Activated CD8-positive, alpha-beta memory T cell treated with anti-CD3 and anti-CD28 coated beads, Interleukin-2, amount 50 U/mL, for 4 hours (primary cell): ENCODE data around the gene AP2B1.
A peak's percentile ranks its signal among the peaks of the same experiment; 100 is the strongest.
"Not testable (repeated sequence)": the region's sequence is repeated elsewhere in the genome, so short reads cannot be mapped to it uniquely, and the experiment has no call there.

Source experiments
- DNase-seq: peaks from one replicate; pipeline ENCODE4 v3.0.0-alpha.2; 2020

Gene AP2B1

GRCh38 chr17:35578197-35578928, 8.8 kb upstream of the AP2B1 start, which contains the start of gene PEX12:
PEX12 (minus strand) TSS chr17:35578571; CDS start chr17:35578021, 550 bp downstream.
- peak; percentile 81 for DNase-seq

GRCh38 chr17:35578929-35579432, 8.1 kb upstream of the AP2B1 start:
- no peak for DNase-seq

GRCh38 chr17:35584061-35584460, 3.1 kb upstream of the AP2B1 start:
- no peak for DNase-seq

DNA sequence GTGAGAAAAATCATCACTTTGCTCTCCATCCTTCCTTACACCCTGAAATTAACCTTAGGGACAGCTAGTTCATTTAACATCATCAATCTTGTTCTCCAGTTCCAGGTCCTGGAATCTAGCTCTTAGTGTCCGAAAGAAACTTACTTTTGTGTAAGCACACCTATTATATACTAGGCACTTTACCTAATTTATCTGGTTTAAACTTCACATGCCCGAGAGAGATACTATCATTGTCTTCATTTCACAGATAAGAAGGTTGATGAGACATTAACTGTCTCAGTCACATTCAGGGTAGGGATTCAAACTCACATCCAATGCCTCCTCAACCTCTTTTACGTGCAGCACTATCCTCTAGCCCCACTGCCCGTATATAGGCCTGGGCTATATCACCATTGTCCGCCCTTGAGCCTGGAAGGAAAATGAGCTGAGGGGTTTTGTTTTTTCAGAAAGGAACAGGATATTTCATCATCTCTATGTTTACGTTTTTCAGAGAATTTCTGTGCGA, 501 bp upstream of the AP2B1 start:
- no peak for DNase-seq

DNA sequence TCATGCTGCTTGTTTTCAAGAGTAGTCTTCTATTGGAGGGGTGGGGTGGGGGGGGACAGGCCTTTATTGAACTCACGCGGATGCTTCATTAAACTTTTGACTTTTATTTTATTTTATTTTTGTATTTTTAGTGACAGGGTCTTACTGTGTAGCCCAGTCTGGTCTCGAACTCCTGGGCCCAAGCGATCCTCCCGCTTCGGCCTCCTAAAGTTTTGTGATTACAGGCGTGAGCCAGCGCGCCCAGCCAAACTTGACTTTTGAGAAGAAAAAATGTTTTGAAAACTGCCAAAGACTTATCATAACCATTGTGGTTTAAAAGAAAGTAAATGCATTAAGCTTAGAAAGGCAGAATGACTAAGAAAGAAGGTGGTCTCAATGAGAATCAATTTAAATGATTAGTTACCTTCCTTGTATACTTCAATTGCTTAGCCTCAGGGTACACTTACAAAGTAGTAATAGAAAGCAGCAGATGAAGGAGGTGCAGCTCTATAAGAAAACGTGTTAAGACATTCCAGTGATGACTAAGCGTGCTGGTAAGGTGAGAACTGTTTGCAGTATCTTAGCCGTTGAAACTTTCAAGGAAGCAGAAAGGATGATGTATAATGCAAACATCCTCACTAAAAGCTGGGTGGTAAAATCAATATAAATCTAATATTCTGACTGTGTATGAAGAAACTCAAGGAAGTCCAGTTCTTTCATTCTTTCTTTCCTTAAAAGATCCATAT, 1.2 kb downstream of the AP2B1 start:
- DNase-seq = no peak

DNA sequence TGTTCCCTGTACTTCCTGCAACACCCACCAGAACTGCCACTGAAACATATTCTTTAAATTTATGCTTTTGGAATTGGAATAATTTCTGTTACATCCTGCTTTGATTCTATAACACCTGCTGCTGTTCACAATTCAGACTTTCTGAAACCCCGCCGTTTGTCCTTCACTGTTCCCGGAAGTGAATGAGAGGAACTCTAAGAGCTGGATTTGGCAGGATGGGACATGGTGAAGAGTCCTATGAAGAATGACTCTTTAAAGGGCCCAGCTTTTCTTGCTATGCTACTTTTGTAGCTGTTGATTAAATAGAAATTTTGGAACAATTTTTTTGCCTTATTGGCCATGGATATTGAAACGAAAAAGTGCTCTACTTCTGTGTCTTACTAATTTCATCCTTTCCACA, 8.9 kb downstream of the AP2B1 start:
- no peak for DNase-seq

DNA sequence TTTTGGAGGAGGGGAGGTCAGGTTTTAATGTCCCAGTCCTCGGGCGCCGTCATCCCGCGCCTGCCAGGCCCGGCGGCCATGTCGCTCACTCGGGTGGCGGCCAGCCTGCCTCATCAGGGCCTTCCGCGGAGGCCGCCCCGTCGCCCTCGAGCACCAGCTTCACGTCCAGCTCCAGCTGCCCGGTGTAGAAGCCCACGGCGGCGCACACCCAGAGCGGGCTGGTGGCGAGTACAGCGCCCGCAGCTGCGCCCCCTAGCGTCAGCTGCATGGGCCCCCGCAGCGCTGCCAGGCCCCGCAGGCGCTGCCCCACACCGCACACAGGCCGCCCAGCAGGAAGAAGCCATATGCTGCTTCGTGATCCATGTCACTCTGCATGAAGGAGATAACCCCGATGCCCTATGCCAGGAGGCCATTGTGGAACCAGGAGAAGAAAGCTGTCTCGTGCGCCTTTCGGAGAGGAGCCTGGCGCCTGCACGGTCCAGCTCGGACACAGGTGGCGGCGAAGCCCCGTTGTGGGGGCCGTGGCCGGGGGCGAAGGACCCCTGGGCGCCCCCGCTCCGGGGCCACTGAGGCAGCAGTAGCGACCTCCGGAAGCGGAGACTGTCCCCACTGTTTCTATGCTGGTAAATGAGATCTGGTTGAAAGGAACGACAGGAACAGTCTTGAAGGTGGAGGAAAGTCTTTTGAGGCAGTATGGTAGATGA, 9.6 kb downstream of the AP2B1 start:
- DNase-seq = no peak

DNA sequence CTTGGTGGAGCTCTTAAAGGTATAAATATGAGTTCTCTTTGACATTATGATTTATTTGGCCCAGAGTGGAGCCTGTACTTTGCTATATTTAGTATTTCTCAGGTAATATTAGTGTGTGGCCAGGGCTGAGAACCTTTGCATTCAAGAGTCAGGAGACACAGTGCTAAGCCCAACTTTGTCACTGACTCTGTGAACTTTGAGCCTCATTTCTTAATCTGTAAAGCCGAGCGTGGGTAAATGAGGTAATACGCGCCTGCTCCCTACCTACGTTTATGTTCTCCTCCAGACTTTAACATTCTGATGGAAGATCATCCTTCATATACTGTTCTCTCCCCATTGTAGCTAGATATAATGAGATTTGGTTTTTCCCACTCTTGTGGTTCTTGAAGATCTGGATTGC, 10.5 kb downstream of the AP2B1 start:
- no peak for DNase-seq

DNA sequence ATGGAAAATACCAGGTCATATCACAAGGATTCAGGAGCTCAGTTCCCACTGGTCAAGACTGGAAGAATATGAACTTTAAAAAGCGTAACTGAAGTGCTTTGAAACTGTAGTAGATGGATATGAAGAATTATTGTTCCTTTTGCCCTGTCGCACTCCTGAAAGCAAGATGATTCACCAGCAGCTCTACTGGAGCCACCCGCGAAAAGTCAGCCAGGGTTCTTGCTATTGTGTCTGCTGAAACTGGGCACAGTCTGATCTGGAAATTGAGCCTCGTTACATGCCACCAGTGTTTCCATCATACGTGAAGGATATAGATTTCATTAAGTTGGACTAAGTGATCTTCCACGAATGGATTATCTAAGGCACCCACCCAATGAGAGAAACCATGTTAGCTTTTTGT, 16.6 kb downstream of the AP2B1 start:
- DNase-seq = no peak

GRCh38 chr17:35605678-35606077, 18.6 kb downstream of the AP2B1 start:
- no peak for DNase-seq

GRCh38 chr17:35607239-35607847, 20.2 kb downstream of the AP2B1 start:
- DNase-seq = no peak

DNA sequence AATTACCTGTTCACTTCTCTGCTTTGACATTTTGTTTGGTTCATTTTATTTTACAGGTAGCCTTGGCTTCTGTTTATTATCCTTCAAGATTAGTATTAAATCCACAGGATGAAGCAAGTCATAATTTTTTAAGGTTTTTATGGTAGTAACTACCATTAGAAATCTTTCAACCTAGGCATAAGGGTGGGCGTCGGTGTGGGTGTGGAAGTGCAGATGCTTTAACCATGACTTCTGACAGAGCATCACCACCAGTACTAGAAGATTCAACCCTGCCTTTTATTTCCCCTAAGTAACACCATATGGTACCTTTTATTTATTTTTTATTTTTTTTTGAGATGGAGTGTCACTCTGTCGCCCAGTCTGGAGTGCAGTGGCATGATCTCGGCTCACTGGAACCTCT, 22.7 kb downstream of the AP2B1 start:
- no peak for DNase-seq

- not testable (repeated sequence) for DNase-seq
Measured at GRCh38 chr17:35610746-35611145, 23.6 kb downstream of the AP2B1 start.

DNA sequence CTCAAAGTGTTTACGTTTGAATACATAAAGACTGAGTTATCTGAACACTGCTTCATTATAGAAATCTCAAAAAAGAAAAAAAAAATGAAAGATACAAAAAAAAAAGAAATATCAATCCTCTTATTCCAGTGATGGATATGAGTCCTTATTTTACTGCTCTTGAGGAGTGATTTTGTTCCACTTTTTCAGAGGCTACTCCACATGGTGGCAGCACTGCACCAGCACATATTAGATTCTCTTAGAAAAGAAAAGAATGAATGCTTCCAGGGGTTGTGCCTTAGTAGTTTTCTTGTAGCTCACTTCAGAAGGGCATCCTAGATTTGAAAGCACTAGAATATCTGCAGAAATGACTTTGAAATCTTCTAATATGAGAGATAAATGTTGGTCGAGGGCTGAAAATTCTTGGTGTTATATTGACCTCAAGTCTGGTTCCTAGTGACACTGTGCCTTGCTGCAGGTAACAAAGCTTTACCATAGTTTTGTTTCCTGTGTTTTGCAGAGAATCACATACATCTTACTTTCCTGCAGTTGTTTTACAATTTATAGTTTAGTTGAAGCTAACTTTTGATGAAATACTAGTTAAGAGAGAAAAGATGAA, 25.9 kb downstream of the AP2B1 start:
- DNase-seq = peak; percentile 28

GRCh38 chr17:35614810-35615209, 27.7 kb downstream of the AP2B1 start:
- DNase-seq = no peak

GRCh38 chr17:35616536-35616935, 29.4 kb downstream of the AP2B1 start:
- DNase-seq = no peak

DNA sequence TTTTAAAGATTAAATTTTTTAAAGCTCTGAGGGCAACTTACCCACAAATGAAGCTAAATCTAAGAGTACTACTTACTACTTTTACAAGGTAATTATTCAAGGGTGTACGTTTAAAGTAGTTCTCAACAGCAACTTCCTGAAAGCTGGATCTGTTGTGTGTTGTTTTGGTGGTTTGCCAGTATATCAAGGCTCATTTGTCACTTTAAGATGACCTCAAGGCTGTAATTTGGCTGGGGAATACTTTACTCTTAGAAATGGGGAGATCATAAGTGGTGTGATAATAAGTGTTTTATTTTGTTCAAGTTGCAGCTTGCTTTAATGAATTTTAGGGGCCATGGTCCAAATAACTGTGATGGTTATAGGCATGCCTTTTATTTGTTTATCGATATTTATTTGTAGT, 30.4 kb downstream of the AP2B1 start:
- DNase-seq = no peak

DNA sequence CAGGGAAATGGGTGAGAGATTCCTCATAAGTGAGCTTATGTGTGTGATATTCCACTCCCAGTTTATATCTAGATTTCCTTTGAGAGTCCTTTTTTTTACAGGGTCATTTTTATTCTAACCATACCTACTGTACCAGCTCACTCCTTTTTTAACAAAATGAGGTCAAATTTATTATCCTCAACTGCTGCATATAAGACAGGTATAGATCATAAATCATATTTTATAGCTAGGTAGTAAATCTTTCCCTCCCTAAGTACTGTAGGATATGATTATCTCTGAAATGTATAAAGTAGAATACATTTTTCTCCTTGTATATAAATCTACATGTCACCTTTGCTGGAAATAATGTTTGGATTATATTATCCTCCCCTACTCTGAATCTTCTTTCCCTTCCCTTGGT, 31.5 kb downstream of the AP2B1 start:
- DNase-seq = no peak

- DNase-seq = no peak
Measured at GRCh38 chr17:35621768-35622167, 34.6 kb downstream of the AP2B1 start.

DNA sequence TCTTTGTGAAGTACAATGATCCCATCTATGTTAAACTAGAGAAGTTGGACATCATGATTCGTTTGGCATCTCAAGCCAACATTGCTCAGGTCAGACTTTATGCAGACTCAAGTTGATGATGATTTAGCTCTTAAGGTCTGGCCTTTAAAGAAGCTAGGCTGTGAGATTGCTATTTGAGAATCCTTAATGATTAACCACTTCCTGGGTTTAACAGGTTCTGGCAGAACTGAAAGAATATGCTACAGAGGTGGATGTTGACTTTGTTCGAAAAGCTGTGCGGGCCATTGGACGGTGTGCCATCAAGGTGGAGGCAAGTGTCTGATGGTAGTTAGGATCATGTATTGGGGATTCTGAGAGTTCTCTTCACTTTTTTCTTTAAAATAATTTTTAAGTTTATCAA, 40.3 kb downstream of the AP2B1 start:
- DNase-seq = no peak

DNA sequence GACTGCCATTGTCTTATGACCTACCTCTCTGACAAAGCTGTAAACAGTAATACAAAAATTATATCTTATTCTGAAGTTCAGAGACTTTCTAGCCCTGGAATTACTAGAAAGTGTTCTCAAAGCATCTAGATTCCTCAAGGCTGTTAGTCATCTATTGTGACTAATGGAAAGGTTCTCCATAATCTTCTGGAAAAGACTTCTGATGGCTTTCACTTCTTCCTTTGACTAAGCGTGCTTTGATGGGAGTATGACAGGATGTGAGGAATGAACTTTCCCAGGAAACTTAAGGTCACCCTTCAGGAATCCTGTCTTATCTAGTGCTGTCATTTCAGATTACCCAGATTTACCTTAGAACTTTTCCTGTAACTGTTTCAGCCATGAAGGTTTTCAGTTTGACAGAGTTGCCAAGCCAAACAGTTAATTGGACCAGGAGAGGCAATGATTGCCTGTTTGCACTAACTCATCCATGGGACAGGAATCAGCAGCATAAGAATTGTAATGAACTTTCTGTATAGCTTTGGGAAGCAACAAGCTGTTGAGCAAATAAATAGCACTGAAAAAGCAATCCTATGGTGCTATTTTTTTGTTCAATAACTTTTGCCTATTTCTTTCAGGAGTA, 43.5 kb downstream of the AP2B1 start:
- DNase-seq = no peak

GRCh38 chr17:35641032-35641431, 53.9 kb downstream of the AP2B1 start:
- DNase-seq = no peak
